Measurements from ENCODE around the gene KDM2A. TPM values are rescaled to one million over a fixed set of nuclear protein-coding genes. Genes with fewer than 3 reads are reported as not detected.
A peak's percentile ranks its signal among the peaks of the same experiment; 100 is the strongest.

KDM2A gene
- total RNA-seq, 2 donors from 2014 or later: 96.8 to 105 TPM

DNA sequence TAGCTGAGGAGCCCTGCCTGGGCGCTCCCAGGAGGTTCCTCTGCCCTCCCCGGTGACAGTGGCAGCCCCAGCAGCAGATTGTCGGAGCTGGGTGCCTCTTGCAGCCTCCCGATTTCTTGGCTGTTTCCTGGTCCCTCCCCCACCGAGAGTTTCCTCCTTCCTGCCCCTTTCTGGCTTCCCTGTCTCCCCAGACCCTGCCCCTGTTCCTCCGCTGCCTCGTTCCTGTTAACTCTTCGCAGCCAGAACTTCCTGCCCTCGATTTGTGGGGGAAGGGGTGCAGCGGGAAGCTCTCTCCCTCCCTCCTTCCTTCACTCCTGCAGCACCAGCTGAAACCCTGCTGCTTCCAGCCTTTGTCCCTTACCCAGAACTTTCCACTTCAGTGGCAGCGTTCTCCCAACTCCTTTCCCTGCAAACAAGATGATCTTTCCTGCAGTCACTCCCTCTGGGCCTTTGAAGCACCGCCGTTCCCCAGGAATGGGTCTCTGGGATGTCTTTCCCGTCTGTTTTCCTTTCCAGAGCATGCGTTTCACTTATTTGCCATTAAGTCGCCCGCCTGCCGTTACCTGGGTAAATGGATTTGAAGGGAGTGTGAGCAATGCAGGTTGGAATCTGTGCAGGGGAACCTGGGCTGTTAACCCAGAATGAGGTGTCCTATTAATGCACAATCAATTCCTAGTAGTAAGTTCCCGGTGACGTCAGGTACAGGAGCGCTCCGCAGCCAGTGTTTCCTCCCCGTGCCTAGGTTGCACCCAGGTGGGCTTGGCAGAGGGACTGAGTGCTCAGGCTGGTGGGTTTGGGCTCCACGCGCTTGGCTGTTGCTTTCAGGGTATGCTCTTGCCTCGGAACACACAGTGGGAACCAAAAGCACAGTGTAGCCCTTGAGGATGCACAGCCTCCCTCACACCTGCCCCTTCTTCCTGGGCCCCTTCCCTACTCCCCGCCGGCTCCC lies 151.5 kb downstream of the KDM2A start:
- Mint-ChIP-seq H3K27ac (peak overlapping the region; percentile 99), H3K4me3 (peak overlapping the region; percentile 99), H3K4me1 (peaks cover 26% of the 10 kb centered on the region), H3K9me3 (no peaks in the 10 kb centered on the region), H3K27me3 (no peaks in the 10 kb centered on the region), H3K36me3 (ENCODE audit: low read depth) (peaks cover 85% of the 10 kb centered on the region)
- no peak for ATAC-seq (replicated peaks)

GRCh38 chr11:67271205-67271540 lies 152.1 kb downstream of the KDM2A start:
- no peaks in the 10 kb centered on the region for H3K9me3 Mint-ChIP-seq

DNA sequence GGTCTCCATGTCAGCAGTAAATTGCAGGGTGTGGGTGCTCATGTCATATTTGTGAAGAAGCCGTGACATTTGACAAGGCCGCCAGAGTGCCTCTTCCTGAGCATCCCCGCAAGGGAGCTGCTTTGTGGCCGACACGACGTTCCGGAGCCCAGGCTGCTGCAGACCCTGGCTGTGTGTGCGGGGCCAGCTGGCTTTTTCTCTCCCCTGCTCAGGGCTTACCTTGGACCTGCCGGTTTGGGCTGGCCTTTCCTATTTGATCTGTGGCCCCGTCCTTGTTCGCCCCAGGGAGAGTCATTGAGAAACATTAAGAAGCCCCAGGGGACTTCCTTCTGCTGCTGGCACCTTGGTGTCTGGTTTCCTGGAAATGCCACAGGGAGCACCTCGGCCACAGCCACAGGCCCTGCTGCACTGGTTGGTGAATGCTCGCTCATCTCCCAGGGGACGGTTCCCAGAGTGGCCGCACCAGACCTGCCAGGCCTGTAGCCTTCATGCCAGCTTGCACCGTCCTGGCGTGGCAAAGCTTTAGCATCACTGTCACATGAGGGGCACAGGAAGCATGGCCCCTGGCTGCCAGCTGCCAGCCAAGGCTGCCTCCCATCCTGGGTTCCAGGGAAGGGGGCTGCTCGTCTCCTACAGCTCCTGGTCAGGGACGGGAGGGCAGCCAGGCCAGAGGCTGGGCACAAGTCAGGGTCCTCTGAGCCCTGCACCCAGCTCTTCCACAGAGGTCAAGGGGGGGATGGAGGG lies 152.7 kb downstream of the KDM2A start:
- H3K27ac Mint-ChIP-seq: peak overlapping the region; percentile 99
- ATAC-seq (replicated peaks): peak; percentile 65
- H3K9me3 Mint-ChIP-seq: no peaks in the 10 kb centered on the region
- peaks cover 91% of the 10 kb centered on the region for H3K36me3 Mint-ChIP-seq (ENCODE audit: low read depth)
- H3K4me3 Mint-ChIP-seq: peak overlapping the region; percentile 99
- no peaks in the 10 kb centered on the region for H3K27me3 Mint-ChIP-seq
- H3K4me1 Mint-ChIP-seq: peaks cover 33% of the 10 kb centered on the region

More at GRCh38 chr11:67271205-67271540, 152.1 kb downstream of the KDM2A start:
- H3K27ac Mint-ChIP-seq: peak overlapping the region; percentile 99
- peaks cover 85% of the 10 kb centered on the region for H3K36me3 Mint-ChIP-seq (ENCODE audit: low read depth)
- no peaks in the 10 kb centered on the region for H3K27me3 Mint-ChIP-seq
- no peak for ATAC-seq (replicated peaks)
- H3K4me3 Mint-ChIP-seq: peak overlapping the region; percentile 99
- peaks cover 28% of the 10 kb centered on the region for H3K4me1 Mint-ChIP-seq

DNA sequence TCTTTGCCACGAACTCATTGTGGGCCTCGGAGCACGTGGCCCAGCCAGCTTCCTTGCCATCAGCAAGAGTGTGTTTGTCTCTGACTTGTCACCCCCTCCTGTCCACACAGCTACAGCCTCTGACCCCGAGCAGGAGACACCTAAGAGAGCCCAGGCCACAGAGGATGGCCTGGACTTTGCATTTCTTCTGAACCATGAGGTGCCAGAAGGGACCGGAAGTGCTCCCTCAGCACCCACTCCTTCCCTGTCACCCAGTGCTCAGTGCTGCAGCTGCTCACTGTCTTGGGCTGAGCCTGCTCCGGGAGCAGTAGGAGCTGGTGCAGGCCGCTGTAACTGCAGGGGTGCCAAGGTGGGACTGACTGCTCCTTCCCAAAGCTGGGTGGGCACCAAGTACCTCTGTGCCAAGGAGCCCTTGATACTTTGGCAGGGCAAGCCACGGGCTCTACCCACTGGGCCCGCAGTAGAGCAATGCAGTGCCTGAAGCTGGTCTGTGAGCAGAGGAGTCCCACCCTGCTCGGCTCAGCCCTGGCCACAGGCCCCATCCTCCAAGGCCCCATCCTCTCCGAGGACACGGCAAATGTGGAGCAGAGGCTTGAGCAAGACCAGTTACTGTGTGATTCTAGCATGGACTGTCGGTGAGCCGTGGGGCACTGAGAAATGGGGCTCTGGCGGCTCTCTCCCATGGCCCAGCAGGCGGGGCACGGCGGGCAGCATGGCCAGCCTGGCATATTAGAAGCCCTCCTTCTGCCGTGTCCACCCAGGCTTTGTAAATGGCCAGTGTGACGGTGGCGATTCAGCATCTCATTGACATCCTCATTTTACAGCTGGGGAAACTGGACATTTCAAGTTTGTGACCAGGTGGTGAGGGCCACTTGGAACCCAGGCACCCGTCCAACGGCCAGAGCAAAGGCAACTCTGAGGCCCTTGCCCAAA lies 153.5 kb downstream of the KDM2A start:
- Mint-ChIP-seq H3K4me3 (peak overlapping the region; percentile 99), H3K9me3 (no peaks in the 10 kb centered on the region), H3K36me3 (ENCODE audit: low read depth) (peaks cover 92% of the 10 kb centered on the region), H3K4me1 (peaks cover 34% of the 10 kb centered on the region), H3K27me3 (no peaks in the 10 kb centered on the region), H3K27ac (peak overlapping the region; percentile 99)
- ATAC-seq (replicated peaks): peak; percentile 28

- Mint-ChIP-seq H3K9me3 (no peaks in the 10 kb centered on the region), H3K27ac (peak overlapping the region; percentile 56), H3K36me3 (ENCODE audit: low read depth) (peaks cover 88% of the 10 kb centered on the region), H3K4me1 (peaks cover 34% of the 10 kb centered on the region), H3K4me3 (peak overlapping the region; percentile 99), H3K27me3 (no peaks in the 10 kb centered on the region)
- no peak for ATAC-seq (replicated peaks)
These were observed 154.4 kb downstream of the KDM2A start for GRCh38 chr11:67273260-67273990.

DNA sequence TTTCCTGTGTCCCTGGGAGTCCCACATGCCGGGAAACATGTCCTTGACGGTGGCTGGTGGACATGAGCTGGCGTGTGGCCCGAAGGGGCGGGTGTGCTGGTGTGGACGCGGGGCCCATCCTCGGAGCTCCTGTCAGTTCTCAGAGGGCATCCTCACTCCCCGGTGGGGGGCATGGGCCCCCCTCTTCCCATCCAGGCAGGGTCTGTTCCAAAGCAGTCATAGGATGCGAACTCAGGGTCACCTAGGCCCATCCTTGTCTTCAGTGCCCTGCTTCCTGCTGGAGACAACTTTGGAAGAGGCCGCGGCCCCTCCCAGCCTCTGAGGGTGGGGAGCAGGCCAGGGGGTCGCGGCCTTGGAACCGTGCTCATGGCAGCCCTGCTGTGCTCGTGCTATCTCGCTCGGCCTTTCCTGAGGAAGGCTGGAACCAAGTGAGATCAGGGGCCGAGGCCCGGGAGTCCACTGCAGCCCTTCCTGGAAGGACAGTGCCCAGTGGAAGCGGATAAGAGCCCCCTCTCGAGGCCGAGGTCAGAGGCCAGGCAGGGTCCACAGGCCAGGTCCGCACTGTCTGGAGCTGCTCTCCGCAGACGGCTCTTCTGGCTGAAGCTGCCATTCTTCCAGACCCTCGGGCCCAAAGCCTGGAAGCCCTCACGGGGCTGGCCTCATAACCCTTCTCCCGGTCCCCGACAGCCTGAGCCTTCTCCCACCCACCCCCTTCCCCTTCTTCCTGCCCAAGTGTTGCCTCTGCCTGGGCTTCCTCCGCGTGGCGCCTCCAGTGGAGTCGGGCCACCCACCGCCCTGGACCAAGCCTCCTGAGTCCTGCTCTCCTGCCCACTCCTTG lies 155.9 kb downstream of the KDM2A start:
- peaks cover 33% of the 10 kb centered on the region for H3K4me1 Mint-ChIP-seq
- peak overlapping the region; percentile 83 for H3K27ac Mint-ChIP-seq
- peaks cover 88% of the 10 kb centered on the region for H3K36me3 Mint-ChIP-seq (ENCODE audit: low read depth)
- no peaks in the 10 kb centered on the region for H3K27me3 Mint-ChIP-seq
- ATAC-seq (replicated peaks): no peak
- peak overlapping the region; percentile 99 for H3K4me3 Mint-ChIP-seq
- no peaks in the 10 kb centered on the region for H3K9me3 Mint-ChIP-seq

DNA sequence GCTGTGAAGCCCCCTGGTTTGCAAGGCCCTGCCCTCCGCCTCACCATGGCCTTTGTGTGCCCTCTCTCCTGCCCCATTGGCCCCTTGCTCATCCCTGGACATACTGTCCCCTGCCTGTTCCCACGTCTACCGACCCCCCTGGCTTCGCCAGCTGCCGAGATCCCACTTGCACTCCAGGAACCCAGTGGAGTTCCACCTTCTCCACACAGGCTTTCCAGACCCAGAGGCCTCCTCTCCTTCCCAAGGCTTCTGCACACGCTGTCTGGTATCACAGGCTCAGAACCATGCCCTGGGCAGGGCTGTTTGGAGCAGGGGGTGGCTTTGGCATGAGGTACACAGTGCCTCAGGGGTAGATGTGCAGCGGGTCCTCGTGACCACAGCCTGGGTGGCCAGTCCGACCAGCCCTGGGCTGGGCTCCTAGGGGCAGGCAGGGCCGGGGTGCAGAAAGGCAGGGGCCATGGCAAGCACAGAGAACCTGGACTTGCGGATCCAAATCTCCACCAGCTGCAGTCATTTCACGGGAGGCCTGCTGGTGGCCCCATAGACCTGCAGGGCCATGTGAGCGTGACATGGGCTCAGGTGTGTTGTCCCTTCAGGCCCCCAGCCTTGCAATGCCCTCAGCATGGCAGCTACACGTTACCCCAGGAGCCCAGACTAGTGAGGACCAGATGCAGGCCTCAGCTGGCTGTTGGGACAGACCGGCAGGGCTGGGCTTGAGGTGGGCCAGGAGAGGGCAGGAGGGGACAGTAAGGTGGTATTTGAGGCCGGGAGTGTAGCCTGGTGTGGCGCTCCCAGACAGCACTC lies 156.7 kb downstream of the KDM2A start:
- Mint-ChIP-seq H3K4me1 (peaks cover 25% of the 10 kb centered on the region), H3K9me3 (no peaks in the 10 kb centered on the region), H3K27ac (peak overlapping the region; percentile 83), H3K27me3 (no peaks in the 10 kb centered on the region), H3K36me3 (ENCODE audit: low read depth) (peaks cover 88% of the 10 kb centered on the region), H3K4me3 (peak overlapping the region; percentile 99)
- ATAC-seq (replicated peaks): no peak

DNA sequence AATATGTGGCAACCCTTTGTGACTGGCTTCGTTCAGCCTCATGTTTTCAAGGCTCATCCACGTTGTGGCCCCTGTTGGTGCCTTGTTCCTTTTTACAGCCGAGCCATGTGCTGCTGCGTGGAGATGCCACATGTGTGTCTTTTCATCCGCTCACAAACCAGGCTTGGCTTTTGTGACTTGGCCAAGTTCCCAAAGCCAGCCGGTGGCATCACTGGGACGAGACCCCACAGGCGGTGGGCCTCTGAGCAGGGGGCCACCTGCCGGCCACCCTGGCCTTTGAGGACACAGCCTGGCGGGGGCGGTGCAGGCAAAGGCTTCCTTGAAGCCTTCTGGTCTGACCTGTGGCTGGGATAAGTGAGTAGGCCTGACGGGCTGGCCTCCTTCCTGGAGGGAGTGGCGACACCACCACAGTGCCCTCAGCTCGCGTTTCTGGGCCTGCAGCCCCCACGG lies 157.7 kb downstream of the KDM2A start:
- no peaks in the 10 kb centered on the region for H3K27me3 Mint-ChIP-seq
- peak; percentile 62 for ATAC-seq (replicated peaks)
- H3K27ac Mint-ChIP-seq: peak overlapping the region; percentile 83

GRCh38 chr11:67277231-67277961 lies 158.3 kb downstream of the KDM2A start:
- Mint-ChIP-seq H3K27me3 (no peaks in the 10 kb centered on the region), H3K9me3 (no peaks in the 10 kb centered on the region), H3K4me1 (peaks cover 15% of the 10 kb centered on the region), H3K27ac (peak overlapping the region; percentile 83), H3K36me3 (ENCODE audit: low read depth) (peaks cover 88% of the 10 kb centered on the region), H3K4me3 (peak overlapping the region; percentile 99)
- ATAC-seq (replicated peaks): peak; percentile 95

More for the DNA sequence above, 157.7 kb downstream of the KDM2A start:
- peaks cover 88% of the 10 kb centered on the region for H3K36me3 Mint-ChIP-seq (ENCODE audit: low read depth)
- H3K4me3 Mint-ChIP-seq: peak overlapping the region; percentile 99
- peaks cover 21% of the 10 kb centered on the region for H3K4me1 Mint-ChIP-seq
- H3K9me3 Mint-ChIP-seq: no peaks in the 10 kb centered on the region

DNA sequence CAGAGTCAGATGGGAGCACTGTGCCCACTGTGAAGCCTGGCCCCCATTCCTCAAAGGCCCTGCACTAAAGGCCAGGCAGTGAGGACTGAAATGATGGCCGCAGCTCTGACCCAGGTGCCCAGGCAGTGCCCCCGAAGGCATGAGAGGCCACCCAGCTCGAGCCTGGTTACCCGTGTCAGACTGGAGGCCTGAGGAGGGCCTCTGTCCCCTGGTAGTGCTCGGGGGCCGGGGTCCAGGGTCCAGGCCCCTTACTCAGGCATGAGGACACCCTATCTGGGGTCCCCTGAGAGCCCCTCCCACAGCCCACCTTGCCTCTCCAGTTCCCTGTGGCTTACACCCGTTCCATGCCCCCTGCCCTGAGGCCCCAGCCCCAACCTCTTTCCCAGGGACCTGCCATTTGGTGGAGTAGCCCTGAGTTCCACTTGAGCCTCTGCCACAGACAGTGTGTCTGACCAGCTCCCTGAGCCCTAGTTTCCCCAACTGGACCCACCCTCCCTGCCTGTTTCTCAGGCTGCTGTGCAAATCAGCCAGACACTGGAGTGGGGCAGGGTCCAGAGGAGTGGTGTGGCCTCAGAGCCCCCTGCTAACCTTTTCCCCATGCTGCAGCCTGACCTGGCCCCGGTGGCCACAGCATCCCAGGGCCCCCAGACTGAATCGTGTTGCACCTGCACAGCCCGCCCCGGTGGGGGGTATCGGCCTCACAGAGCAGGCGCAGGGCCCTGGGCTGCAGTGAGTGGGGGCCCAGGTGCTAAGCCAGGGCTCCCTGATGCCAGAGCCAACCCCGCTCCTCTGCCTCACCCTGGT lies 159.3 kb downstream of the KDM2A start:
- Mint-ChIP-seq H3K27ac (peak overlapping the region; percentile 83), H3K4me3 (peak overlapping the region; percentile 99), H3K9me3 (no peaks in the 10 kb centered on the region), H3K36me3 (ENCODE audit: low read depth) (peaks cover 88% of the 10 kb centered on the region), H3K4me1 (peaks cover 15% of the 10 kb centered on the region), H3K27me3 (no peaks in the 10 kb centered on the region)
- no peak for ATAC-seq (replicated peaks)

- Mint-ChIP-seq H3K9me3 (no peaks in the 10 kb centered on the region), H3K27ac (peak overlapping the region; percentile 84), H3K4me1 (peaks cover 15% of the 10 kb centered on the region), H3K27me3 (no peaks in the 10 kb centered on the region), H3K36me3 (ENCODE audit: low read depth) (peaks cover 94% of the 10 kb centered on the region), H3K4me3 (peak overlapping the region; percentile 99)
- no peak for ATAC-seq (replicated peaks)
These were observed 160.0 kb downstream of the KDM2A start for GRCh38 chr11:67278939-67279588.
